ENCODE results near the gene RASGRP3.

RASGRP3 gene

DNA sequence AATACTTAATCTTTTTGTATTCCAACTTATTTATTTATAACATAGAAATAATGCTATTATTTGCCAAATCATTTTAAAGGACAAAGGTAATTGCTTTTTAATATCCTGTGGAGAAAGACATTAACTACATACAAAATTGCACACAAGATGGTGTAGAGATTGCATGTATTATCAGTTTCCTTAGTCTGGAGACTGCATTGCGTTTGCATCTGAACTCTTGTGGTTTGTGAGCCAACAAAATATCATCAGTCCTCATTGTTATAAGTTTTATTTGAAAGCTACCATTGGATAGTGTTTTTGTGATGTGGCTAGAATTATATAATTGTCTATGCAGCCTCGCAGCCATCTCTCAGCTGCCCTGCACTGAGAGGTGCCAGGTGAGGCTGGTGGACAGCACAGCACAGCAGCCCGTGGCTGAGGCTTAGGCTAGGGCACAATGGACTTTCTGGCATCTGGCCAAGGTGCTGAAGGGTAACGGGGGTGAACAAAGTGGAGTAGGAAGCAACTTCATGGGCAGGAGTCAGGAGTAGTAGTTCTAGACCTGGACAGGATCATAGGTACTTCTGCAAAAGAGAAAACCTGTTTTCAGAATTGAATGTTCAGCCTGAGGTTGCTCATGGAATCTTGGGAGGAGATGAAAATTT, 15.1 kb downstream of the RASGRP3 start:
- no peak for DNase-seq (ENCODE audit: low spot score)

- no peak for DNase-seq (ENCODE audit: low spot score)
Measured at GRCh38 chr2:33492399-33493134, 16.1 kb downstream of the RASGRP3 start.

GRCh38 chr2:33494155-33494779, 17.8 kb downstream of the RASGRP3 start:
- DNase-seq (ENCODE audit: low spot score): no peak

DNA sequence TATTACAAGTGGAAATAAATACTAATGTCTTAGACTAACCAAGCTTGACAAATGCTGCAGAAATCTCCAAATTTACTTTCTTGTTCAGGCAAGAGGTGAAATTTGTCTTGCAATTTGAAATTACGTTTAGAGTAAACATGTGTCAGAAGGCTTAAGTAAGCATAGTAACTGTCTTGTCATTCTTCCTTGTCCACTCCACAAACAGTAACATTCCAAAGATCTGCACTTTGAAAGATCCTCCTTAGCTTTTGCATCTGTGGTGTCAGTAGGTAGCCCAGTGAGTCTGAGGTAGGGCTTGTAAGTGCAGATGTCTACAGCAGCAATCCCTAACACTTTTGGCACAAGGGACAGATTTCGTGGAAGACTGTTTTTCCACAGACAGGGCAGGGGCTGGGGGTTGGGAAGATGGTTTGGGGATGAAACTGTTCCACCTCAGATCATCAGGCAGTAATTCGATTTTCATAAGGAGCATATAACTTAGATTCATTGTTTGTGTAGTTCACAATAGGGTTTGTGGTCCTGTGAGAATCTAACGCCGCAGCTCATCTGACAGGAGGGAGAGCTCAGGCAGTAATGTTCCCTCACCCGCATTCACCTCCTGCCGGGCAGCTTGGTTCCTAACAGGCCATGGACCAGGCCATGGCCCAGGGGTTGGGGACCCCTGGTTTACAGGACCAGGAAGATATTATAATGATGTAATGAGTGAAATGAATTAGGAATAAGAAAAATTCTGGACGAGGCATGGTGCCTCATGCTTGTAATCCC, 18.6 kb downstream of the RASGRP3 start:
- DNase-seq (ENCODE audit: low spot score): no peak

- no peak for DNase-seq (ENCODE audit: low spot score)
Measured at GRCh38 chr2:33495683-33496082, 19.2 kb downstream of the RASGRP3 start.

DNA sequence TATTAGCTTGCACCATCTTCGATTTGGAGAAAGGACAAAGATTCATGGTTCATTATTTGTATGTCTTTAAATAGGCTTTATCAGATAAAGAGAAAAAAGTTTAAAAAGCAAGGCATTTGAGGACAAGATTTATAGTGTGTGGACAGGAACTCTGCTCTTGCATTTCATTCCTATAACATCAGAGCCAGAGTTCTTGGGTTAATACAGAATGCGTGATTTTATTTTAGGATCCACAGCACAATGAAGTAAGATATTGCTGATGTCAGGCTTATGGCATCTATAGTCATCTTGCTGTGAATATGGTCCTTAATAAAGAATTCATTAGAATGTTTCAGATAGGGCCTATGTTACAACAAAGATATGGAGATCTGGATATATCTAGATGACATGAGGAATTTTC, 19.7 kb downstream of the RASGRP3 start:
- no peak for DNase-seq (ENCODE audit: low spot score)

GRCh38 chr2:33496726-33497125, 20.3 kb downstream of the RASGRP3 start:
- DNase-seq (ENCODE audit: low spot score): no peak

GRCh38 chr2:33497221-33497650, 20.8 kb downstream of the RASGRP3 start:
- DNase-seq (ENCODE audit: low spot score): peak; percentile 8

DNA sequence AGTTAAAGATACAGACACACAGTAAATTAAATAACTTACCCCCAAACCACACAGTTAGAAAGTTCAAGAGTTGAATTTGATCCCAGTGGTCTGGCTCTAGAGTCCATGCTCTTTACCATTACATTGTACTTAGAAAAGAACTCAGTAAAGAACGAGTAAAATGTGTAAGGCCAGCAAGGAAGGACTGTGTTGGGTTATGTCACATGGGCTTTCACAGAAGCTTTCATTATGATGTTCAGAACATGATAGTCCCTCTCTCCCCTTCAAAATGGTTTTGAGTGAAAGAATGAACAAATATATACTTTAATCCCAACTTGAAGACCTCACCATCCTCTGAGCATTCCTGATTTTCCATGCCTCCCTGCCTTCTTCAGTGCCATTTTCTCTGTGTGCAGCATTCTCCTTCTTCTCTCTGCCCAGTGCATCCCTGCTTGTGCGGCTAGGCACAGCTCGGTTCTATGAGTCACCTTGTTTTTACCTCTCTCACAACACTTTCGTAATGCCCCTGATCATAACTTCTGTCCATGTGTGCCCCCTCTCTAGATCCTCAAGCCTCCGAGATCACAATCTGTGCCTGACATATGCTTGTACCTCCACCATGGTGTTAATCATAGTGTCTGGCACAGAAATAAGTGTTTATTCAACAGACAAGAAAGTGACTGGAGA, 22.0 kb downstream of the RASGRP3 start:
- DNase-seq (ENCODE audit: low spot score): no peak

GRCh38 chr2:33500177-33500576, 23.7 kb downstream of the RASGRP3 start:
- DNase-seq (ENCODE audit: low spot score): no peak

DNA sequence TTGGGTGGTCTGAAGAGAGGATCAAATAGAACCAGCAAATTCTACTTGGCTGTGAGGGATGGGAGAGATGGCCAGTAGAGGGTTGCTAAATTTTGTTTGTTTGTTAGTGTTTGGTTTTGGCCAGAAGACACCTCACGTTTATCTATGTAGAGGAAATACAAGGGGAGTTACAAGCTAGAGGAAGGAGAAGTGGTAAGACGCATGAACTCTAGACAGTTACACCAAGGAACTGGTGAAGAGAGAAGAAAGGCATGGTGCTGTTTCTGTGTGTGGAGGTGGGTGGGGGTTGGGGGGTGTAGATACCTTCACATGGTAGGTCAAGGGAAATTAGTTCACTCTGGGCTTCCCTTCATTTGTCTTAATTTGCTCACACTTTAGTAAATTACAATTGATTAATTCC, 25.6 kb downstream of the RASGRP3 start:
- no peak for DNase-seq (ENCODE audit: low spot score)

GRCh38 chr2:33503002-33503401, 26.6 kb downstream of the RASGRP3 start:
- DNase-seq (ENCODE audit: low spot score): no peak

DNA sequence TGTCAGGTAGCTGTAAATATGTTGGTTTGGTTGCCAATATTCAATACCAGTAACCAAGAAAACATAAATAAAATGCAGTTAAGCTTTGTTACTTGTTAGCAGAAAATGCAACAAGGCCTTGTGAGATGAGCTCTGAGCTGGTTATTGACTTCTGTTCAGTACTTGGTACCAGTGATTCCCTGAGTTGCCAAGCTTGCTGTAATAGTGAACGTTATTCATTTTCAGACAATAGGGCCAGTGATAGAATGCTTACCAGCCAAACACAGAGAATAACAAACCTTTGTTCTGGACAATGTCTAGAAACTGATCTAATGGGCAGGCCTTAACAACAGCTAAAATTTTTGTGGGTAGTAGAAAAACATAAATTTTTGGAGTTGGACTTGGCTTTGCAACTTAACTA, 29.5 kb downstream of the RASGRP3 start:
- DNase-seq (ENCODE audit: low spot score): no peak

- DNase-seq (ENCODE audit: low spot score): no peak
Measured at GRCh38 chr2:33509908-33510585, 33.6 kb downstream of the RASGRP3 start.

DNA sequence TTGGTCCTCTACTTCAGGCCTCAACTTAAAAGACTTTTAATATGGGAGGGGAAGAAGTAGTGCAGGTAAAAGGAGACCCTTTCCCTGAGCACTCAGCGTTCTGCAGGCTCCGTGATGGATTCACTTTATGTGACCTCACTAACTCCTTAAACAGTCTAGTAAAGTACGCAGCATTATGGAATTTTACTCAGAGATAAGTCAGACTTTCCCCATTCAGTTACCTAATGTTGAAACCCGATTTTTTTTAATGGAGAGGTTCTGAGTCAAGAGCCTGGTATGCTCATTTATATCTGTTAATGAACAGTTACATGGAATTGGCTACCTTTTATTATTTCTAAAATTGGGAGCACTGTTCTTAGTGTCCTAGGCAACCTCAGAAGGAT, 34.1 kb downstream of the RASGRP3 start:
- no peak for DNase-seq (ENCODE audit: low spot score)

- DNase-seq (ENCODE audit: low spot score): no peak
Measured at GRCh38 chr2:33511141-33511540, 34.7 kb downstream of the RASGRP3 start.

DNA sequence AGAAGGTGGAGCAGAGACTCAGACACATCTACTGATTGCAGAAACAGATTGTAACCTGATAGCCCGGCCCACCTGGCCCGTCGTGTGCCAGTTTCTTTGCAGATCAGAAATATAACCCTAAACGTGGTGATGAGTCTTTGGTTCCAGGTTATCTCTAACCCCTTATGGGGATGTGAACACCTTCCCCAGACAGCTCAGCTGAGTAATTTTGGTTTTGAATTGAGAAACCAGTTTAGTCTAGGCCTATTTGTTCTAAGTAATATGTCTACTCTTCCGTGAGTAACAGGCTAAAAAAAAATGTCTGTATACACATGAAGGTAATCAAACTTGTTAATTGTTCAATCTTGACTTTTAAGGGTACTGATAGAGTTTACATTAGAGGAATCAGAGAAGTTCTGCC, 35.7 kb downstream of the RASGRP3 start:
- no peak for DNase-seq (ENCODE audit: low spot score)

- DNase-seq (ENCODE audit: low spot score): no peak
Measured at GRCh38 chr2:33513480-33513879, 37.0 kb downstream of the RASGRP3 start.

GRCh38 chr2:33516456-33516995, 40.1 kb downstream of the RASGRP3 start:
- DNase-seq (ENCODE audit: low spot score): no peak

GRCh38 chr2:33518200-33518599, 41.8 kb downstream of the RASGRP3 start:
- DNase-seq (ENCODE audit: low spot score): no peak

GRCh38 chr2:33518929-33519328, 42.5 kb downstream of the RASGRP3 start:
- DNase-seq (ENCODE audit: low spot score): no peak
